ENCODE data around the gene VCL. TPM values are rescaled to one million over a fixed set of nuclear protein-coding genes. Genes with fewer than 3 reads are reported as not detected.

The VCL gene
- total RNA-seq, 4 donors from 2014 or later = 71.9 to 151 (median 112) TPM

- no peaks in the 10 kb centered on the region for H3K9me3 ChIP-seq
- peaks cover 14 to 28% of the 10 kb centered on the region in 2 donors for H3K4me1 ChIP-seq
- peaks cover 25 to 43% of the 10 kb centered on the region in 2 donors for H3K36me3 ChIP-seq
- TF ChIP-seq POLR2A (IDR thresholded peaks at IDR 0.05) (no peak), CTCF (IDR thresholded peaks at IDR 0.05) (no peak)
- DNase-seq = no peak
- 84 to 93% methylated on average over 3 of the region's 3 CpGs for WGBS, 2 donors
- peak overlapping the region in 1 of 3 donors; percentile 45 for H3K27ac ChIP-seq
- H3K4me3 ChIP-seq (replicated peaks in 1 of 3) = no peak overlapping the region
- intact Hi-C loops (cut with DNase I) = no loop called here
- H3K27me3 ChIP-seq = no peaks in the 10 kb centered on the region
Observed at GRCh38 chr10:74118804-74119203, 120.9 kb downstream of the VCL start.

GRCh38 chr10:74120911-74121310 is 123.0 kb downstream of the VCL start:
- WGBS, 2 donors = 66 to 75% methylated on average over 1 of the region's 1 CpG
- TF ChIP-seq POLR2A (IDR thresholded peaks at IDR 0.05) (no peak), CTCF (IDR thresholded peaks at IDR 0.05) (no peak)
- Histone ChIP-seq H3K4me1 (peaks cover 0 to 15% of the 10 kb centered on the region in 2 donors), H3K4me3 (replicated peaks in 1 of 3) (no peak overlapping the region), H3K9me3 (no peaks in the 10 kb centered on the region), H3K27ac (no peak overlapping the region), H3K27me3 (no peaks in the 10 kb centered on the region), H3K36me3 (peaks cover 24 to 35% of the 10 kb centered on the region in 2 donors)
- intact Hi-C loops (cut with DNase I) = no loop called here
- DNase-seq = no peak

- intact Hi-C loops (cut with DNase I) = no loop called here
- DNase-seq = no peak
- peaks cover 25 to 30% of the 10 kb centered on the region in 2 donors for H3K36me3 ChIP-seq
- H3K27ac ChIP-seq = no peak overlapping the region
- no peak overlapping the region for H3K4me3 ChIP-seq (replicated peaks in 1 of 3)
- H3K9me3 ChIP-seq = no peaks in the 10 kb centered on the region
- peaks cover 0 to 15% of the 10 kb centered on the region in 2 donors for H3K4me1 ChIP-seq
- WGBS, 2 donors = 83 to 96% methylated on average over 1 of the region's 1 CpG
- TF ChIP-seq CTCF (IDR thresholded peaks at IDR 0.05) (no peak), POLR2A (IDR thresholded peaks at IDR 0.05) (no peak)
- no peaks in the 10 kb centered on the region for H3K27me3 ChIP-seq
Observed at GRCh38 chr10:74121368-74121767, 123.5 kb downstream of the VCL start.

GRCh38 chr10:74122060-74122459 is 124.1 kb downstream of the VCL start:
- 66 to 77% methylated on average over 3 of the region's 3 CpGs for WGBS, 2 donors
- peaks cover 25 to 27% of the 10 kb centered on the region in 2 donors for H3K36me3 ChIP-seq

GRCh38 chr10:74123081-74123480 is 125.2 kb downstream of the VCL start:
- no peak for TF ChIP-seq CTCF (IDR thresholded peaks at IDR 0.05)
- TF ChIP-seq POLR2A (IDR thresholded peaks at IDR 0.05) = no peak
- intact Hi-C loops (cut with DNase I) = no loop called here
- H3K4me1 ChIP-seq = peaks cover 0 to 15% of the 10 kb centered on the region in 2 donors

More at GRCh38 chr10:74122060-74122459, 124.1 kb downstream of the VCL start:
- H3K4me1 ChIP-seq = peaks cover 0 to 15% of the 10 kb centered on the region in 2 donors
- no peak for TF ChIP-seq POLR2A (IDR thresholded peaks at IDR 0.05)
- TF ChIP-seq CTCF (IDR thresholded peaks at IDR 0.05) = no peak
- H3K9me3 ChIP-seq = no peaks in the 10 kb centered on the region
- no peak for DNase-seq
- intact Hi-C loops (cut with DNase I) = no loop called here
- H3K27ac ChIP-seq = no peak overlapping the region
- H3K27me3 ChIP-seq = no peaks in the 10 kb centered on the region
- H3K4me3 ChIP-seq (replicated peaks in 1 of 3) = no peak overlapping the region

More at GRCh38 chr10:74123081-74123480, 125.2 kb downstream of the VCL start:
- DNase-seq = no peak
- no peak overlapping the region for H3K4me3 ChIP-seq (replicated peaks in 1 of 3)
- no peaks in the 10 kb centered on the region for H3K9me3 ChIP-seq
- WGBS, 2 donors = 0 to 10% methylated on average over 1 of the region's 1 CpG
- H3K27me3 ChIP-seq = no peaks in the 10 kb centered on the region
- H3K27ac ChIP-seq = no peak overlapping the region
- peaks cover 28 to 30% of the 10 kb centered on the region in 2 donors for H3K36me3 ChIP-seq

Measured in thyroid gland (tissue), 4 donors.